ENCODE measurements around the gene CSK. TPM values are rescaled to one million over a fixed set of nuclear protein-coding genes. Genes with fewer than 3 reads are reported as not detected.
A peak's percentile ranks its signal among the peaks of the same experiment; 100 is the strongest.

Gene CSK
- polyA plus RNA-seq, 3 donors from 2014 or later: 94.0 to 180 (median 95.9) TPM

DNA sequence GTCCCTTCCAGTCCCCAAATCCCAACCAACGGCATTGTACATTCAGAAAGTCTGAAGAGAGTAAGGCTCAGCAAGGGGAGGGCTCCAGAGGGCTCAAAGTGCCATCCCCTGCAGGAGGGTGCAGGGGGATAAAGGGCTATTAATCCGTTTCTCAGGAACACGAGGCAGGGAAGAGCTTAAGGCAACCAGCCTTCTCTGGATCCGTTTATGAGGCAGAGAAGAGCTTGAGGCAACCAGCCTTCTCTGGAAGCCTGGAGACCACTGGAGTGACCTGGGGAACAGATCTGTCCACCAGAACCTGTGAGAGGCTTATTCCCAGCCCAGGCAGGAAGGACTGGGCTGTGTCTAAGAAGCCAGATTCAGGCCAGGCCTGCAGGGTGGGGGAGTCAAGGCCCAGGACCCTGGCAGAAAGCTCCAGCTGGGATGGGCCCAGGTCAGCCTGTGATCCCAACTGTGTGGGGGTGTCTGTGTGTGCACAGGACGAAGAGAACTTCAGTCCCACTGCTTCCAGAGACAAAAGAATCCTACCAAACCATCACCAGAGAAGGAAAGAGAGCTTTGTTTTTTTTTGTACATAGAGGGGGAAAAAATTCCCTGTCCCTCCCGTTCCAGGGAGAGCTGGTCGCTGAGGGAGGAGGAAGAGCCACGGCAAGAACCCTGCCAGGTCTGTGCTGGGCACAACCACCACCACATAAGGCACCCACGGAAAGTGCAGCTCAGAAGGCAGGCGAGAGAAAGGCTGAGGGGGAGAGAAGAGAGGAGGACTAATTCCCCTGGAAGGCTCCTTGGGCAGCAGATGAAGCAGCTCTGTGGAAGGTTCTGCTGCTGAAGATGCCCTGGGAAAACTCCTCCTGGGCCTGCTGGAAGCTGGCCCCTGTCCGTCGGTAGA, 62.7 kb downstream of the CSK start:
- peak overlapping the region; percentile 60 to 94 (median 88) for H3K4me3 Mint-ChIP-seq
- no peaks in the 10 kb centered on the region for H3K9me3 Mint-ChIP-seq
- H3K27me3 Mint-ChIP-seq (ENCODE audit: low read depth in 3 of 3): peaks cover 0 to 7% (median 5%) of the 10 kb centered on the region in 3 donors
- H3K27ac Mint-ChIP-seq: peak overlapping the region; percentile 87 to 97 (median 92)
- H3K4me1 Mint-ChIP-seq: peaks cover 45 to 54% of the 10 kb centered on the region in 2 donors
- no peak for DNase-seq
- peaks cover 5 to 21% (median 7%) of the 10 kb centered on the region in 3 donors for H3K36me3 Mint-ChIP-seq

DNA sequence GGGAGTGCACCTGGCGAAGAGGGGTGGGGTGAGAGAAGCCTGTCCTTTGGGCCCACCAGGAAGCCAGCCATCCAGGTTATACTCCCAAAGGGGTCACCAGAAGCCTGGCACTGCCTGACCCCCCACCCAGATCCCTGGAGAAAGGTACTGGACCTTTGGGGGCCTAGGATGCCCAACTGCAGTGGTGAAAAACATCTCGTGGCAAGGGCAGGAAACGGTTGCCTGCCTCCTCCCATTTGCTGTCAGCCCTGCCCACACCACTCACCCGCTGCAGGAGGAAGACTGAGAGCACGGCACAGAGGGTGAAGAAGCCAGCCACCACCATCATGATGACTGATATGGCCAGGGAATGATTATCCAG, 63.3 kb downstream of the CSK start:
- no peaks in the 10 kb centered on the region for H3K9me3 Mint-ChIP-seq
- H3K36me3 Mint-ChIP-seq: peaks cover 7 to 24% (median 8%) of the 10 kb centered on the region in 3 donors
- peak; percentile 43 to 57 (median 44) for DNase-seq
- H3K27me3 Mint-ChIP-seq (ENCODE audit: low read depth in 3 of 3): peaks cover 0 to 7% (median 5%) of the 10 kb centered on the region in 3 donors
- peaks cover 45 to 54% of the 10 kb centered on the region in 2 donors for H3K4me1 Mint-ChIP-seq
- H3K4me3 Mint-ChIP-seq: peak overlapping the region; percentile 60 to 94 (median 88)
- peak overlapping the region; percentile 87 to 97 (median 92) for H3K27ac Mint-ChIP-seq

DNA sequence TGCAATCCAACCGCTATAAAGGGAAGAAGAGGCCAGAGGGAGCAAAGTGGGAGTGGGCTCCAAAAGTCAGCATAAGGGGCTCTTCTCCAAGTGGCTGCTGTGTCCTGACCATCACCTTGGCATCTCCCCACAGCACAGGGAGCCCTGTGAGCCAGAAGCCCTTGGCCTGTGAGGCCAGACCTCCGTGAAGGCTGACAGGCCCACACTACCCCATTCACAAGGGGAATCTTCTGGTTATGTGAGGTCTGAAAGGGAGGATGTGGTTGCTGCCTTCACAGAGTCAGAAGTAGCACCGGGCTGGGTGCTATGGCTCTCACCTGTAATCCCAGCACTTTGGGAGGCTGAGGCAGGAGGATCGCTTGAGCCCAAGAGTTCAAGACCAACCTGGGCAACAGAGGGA, 63.7 kb downstream of the CSK start:
- H3K27ac Mint-ChIP-seq: peak overlapping the region; percentile 87 to 97 (median 92)
- DNase-seq: peak; percentile 13 to 31 (median 20)
- H3K9me3 Mint-ChIP-seq: no peaks in the 10 kb centered on the region
- peaks cover 7 to 24% (median 8%) of the 10 kb centered on the region in 3 donors for H3K36me3 Mint-ChIP-seq
- peak overlapping the region; percentile 60 to 94 (median 88) for H3K4me3 Mint-ChIP-seq
- peaks cover 45 to 54% of the 10 kb centered on the region in 2 donors for H3K4me1 Mint-ChIP-seq
- peaks cover 0 to 7% (median 5%) of the 10 kb centered on the region in 3 donors for H3K27me3 Mint-ChIP-seq (ENCODE audit: low read depth in 3 of 3)

DNA sequence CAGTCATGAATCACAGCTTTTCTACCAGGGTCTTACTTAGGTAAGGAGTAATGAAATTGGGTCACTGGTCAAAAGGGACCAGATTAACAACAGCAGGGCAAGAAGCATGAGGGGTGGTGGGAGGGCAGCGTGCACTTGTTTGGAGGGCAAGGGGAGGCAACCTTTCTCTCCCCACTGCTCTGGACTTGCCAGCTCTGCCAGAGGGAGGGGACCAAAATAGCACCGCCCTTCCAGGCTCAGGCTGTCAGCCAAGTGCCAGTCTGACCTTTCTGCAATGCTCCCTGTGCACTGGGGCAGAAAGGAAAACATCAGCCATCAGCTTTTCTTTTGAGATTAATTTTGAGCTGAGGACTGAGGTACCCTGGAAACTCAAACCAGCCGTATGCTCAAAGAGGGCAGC, 65.6 kb downstream of the CSK start:
- H3K9me3 Mint-ChIP-seq: no peaks in the 10 kb centered on the region
- H3K36me3 Mint-ChIP-seq: peaks cover 8 to 34% (median 10%) of the 10 kb centered on the region in 3 donors
- H3K27ac Mint-ChIP-seq: peak overlapping the region in 5 of 6 donors; percentile 36 to 75 (median 61)
- DNase-seq: no peak
- H3K4me3 Mint-ChIP-seq: no peak overlapping the region
- H3K27me3 Mint-ChIP-seq (ENCODE audit: low read depth in 3 of 3): peaks cover 0 to 6% (median 4%) of the 10 kb centered on the region in 3 donors
- H3K4me1 Mint-ChIP-seq: peaks cover 32 to 38% of the 10 kb centered on the region in 2 donors

DNA sequence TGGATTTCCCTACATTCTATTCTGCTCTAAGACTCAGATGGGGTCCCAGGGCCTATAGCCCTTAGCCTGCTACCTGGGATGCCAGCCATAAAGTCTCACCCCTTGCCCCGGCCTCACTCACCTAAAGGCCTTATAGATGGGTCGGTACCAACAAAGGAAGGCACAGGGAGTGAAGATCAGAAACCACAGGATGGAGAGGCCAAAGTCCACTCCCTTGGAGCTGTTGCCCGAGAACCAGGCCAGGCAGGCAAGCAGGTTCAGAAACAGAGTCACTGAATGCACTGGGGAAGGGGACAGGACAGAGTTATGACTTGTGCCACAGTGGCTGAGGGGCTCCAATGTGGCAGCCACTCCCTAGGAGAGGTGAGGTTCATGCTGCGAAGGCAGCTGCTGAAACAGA, 68.5 kb downstream of the CSK start:
- no peaks in the 10 kb centered on the region for H3K9me3 Mint-ChIP-seq
- H3K27ac Mint-ChIP-seq: peak overlapping the region in 3 of 6 donors; percentile 14 to 46 (median 23)
- H3K4me3 Mint-ChIP-seq: no peak overlapping the region
- H3K36me3 Mint-ChIP-seq: peaks cover 9 to 45% (median 14%) of the 10 kb centered on the region in 3 donors
- H3K27me3 Mint-ChIP-seq (ENCODE audit: low read depth in 3 of 3): peaks cover 0 to 4% (median 0%) of the 10 kb centered on the region in 3 donors
- DNase-seq: no peak
- H3K4me1 Mint-ChIP-seq: peaks cover 9 to 12% of the 10 kb centered on the region in 2 donors

DNA sequence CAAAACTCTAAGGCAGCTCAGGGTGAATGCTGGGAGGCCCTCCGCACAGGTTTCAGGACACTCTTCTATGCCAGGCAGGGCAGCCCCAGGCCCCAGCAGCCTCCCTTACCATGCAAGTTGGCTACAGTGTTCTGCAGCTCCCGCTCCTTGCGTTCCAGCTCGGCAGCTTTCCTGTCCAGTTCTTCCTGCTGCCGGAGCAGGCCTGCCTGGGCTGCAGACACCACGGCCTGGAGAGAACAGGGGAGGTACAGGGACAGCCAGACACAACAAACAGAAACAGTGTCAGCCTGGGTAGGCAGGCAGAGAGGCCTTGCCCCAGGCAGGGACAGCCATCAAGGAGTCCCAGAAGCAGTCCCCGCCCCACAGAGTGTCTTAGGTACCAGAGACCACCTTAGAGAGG, 70.1 kb downstream of the CSK start:
- Mint-ChIP-seq H3K27ac (no peak overlapping the region), H3K36me3 (peaks cover 10 to 45% (median 14%) of the 10 kb centered on the region in 3 donors), H3K4me1 (peaks cover 9 to 10% of the 10 kb centered on the region in 2 donors), H3K27me3 (ENCODE audit: low read depth in 3 of 3) (peaks cover 0 to 2% (median 0%) of the 10 kb centered on the region in 3 donors), H3K4me3 (no peak overlapping the region), H3K9me3 (no peaks in the 10 kb centered on the region)
- DNase-seq: no peak

Other genes starting within 250 kb of the CSK start
- 10 to 100 TPM in 1 of 3 donors, 1 to 10 TPM in 2; 3.2 to 17.3 (median 6.6) TPM for gene ARID3B, start 240.9 kb upstream of the CSK start, polyA plus RNA-seq
- gene CLK3, start 166.2 kb upstream of the CSK start, polyA plus RNA-seq: 10 to 100 TPM; 32.4 to 82.1 (median 68.2) TPM
- gene EDC3, start 86.1 kb upstream of the CSK start, polyA plus RNA-seq: 10 to 100 TPM; 17.4 to 30.4 (median 26.1) TPM
- not detected for gene CYP1A1, start 56.6 kb upstream of the CSK start, polyA plus RNA-seq
- not detected for gene CYP1A2, start 33.2 kb upstream of the CSK start, polyA plus RNA-seq
- gene LMAN1L, start 30.8 kb downstream of the CSK start, polyA plus RNA-seq: not detected
- gene CPLX3, start 44.5 kb downstream of the CSK start, polyA plus RNA-seq: not detected
- 10 to 100 TPM; 26.0 to 48.4 (median 32.0) TPM for gene ULK3, start 61.1 kb downstream of the CSK start, polyA plus RNA-seq
- 100 to 1,000 TPM; 115 to 181 (median 141) TPM for gene SCAMP2, start 91.3 kb downstream of the CSK start, polyA plus RNA-seq
- 10 to 100 TPM; 38.3 to 42.0 (median 40.9) TPM for gene MPI, start 108.0 kb downstream of the CSK start, polyA plus RNA-seq
- 10 to 100 TPM in 2 of 3 donors, 1 to 10 TPM in 1; 9.5 to 29.6 (median 24.8) TPM for gene FAM219B, start 124.8 kb downstream of the CSK start, polyA plus RNA-seq
- gene COX5A, start 156.0 kb downstream of the CSK start, polyA plus RNA-seq: 100 to 1,000 TPM; 373 to 458 (median 447) TPM
- 1 to 10 TPM; 1.4 to 3.1 (median 2.1) TPM for gene RPP25, start 174.7 kb downstream of the CSK start, polyA plus RNA-seq
- gene SCAMP5, start 213.5 kb downstream of the CSK start, polyA plus RNA-seq: not detected
- gene PPCDC, start 241.5 kb downstream of the CSK start, polyA plus RNA-seq: 10 to 100 TPM; 20.8 to 23.9 (median 23.1) TPM

Measured in immature natural killer cell (primary cell).